ENCODE measurements around the gene NDST1. TPM values are rescaled to one million over a fixed set of nuclear protein-coding genes. Genes with fewer than 3 reads are reported as not detected.

NDST1 gene
- polyA plus RNA-seq, 1 experiment: 52.2 TPM

GRCh38 chr5:150561571-150562275 is 53.8 kb downstream of the NDST1 start:
- Histone ChIP-seq H3K27ac (ENCODE audit: low read depth, low read length) (no peak overlapping the region), H3K9me3 (ENCODE audit: control insufficient read depth, insufficient read depth, low read length) (peaks cover 4% of the 10 kb centered on the region; the same call in 1 of the 2 replicates), H3K27me3 (ENCODE audit: control insufficient read depth, insufficient read depth, low read length) (no peaks in the 10 kb centered on the region), H3K4me3 (ENCODE audit: low read depth, low read length) (no peak overlapping the region)
- TF ChIP-seq CTCF (IDR thresholded peaks at IDR 0.05; ENCODE audit: low read depth, low read length): no peak
- DNase-seq (ENCODE audit: low read depth, low spot score): no peak
- ChIA-PET POLR2A (interaction anchor here (1.2 kb wide), 1 partner anchor 18 kb away, joined by 3 read pairs; no protein-coding TSS in a partner anchor), CTCF (interaction anchor here (0.7 to 7.9 kb wide), 19 partner anchors 11 to 291 kb away, joined by 3 to 130 read pairs (median 4); partner anchors contain the start of genes RBM22 and SMIM3)

GRCh38 chr5:150562832-150563231 is 54.9 kb downstream of the NDST1 start:
- DNase-seq (ENCODE audit: low read depth, low spot score): no peak
- TF ChIP-seq CTCF (IDR thresholded peaks at IDR 0.05; ENCODE audit: low read depth, low read length): peak; percentile 58
- Histone ChIP-seq H3K27ac (ENCODE audit: low read depth, low read length) (no peak overlapping the region), H3K4me3 (ENCODE audit: low read depth, low read length) (no peak overlapping the region), H3K9me3 (ENCODE audit: control insufficient read depth, insufficient read depth, low read length) (peaks cover 4% of the 10 kb centered on the region; the same call in 1 of the 2 replicates), H3K27me3 (ENCODE audit: control insufficient read depth, insufficient read depth, low read length) (no peaks in the 10 kb centered on the region)
- CTCF ChIA-PET: interaction anchor here (0.7 to 7.9 kb wide), 3 partner anchors 56 to 103 kb away, joined by 3 to 130 read pairs (median 87); no protein-coding TSS in a partner anchor
- POLR2A ChIA-PET: interaction anchor here (0.6 kb wide), 1 partner anchor 98 kb away, joined by 3 read pairs; no protein-coding TSS in a partner anchor

GRCh38 chr5:150565868-150566267 is 57.9 kb downstream of the NDST1 start:
- no peak for TF ChIP-seq CTCF (IDR thresholded peaks at IDR 0.05; ENCODE audit: low read depth, low read length)
- CTCF ChIA-PET: interaction anchor here (1.1 kb wide), 1 partner anchor 90 kb away, joined by 4 read pairs; no protein-coding TSS in a partner anchor
- Histone ChIP-seq H3K27me3 (ENCODE audit: control insufficient read depth, insufficient read depth, low read length) (no peaks in the 10 kb centered on the region), H3K27ac (ENCODE audit: low read depth, low read length) (no peak overlapping the region), H3K4me3 (ENCODE audit: low read depth, low read length) (no peak overlapping the region), H3K9me3 (ENCODE audit: control insufficient read depth, insufficient read depth, low read length) (peaks cover 4% of the 10 kb centered on the region; the same call in 1 of the 2 replicates)
- DNase-seq (ENCODE audit: low read depth, low spot score): no peak
- POLR2A ChIA-PET: no interaction called here

- ChIA-PET POLR2A (no interaction called here), CTCF (interaction anchor here (0.9 kb wide), 1 partner anchor 22 kb away, joined by 3 read pairs; no protein-coding TSS in a partner anchor)
- TF ChIP-seq CTCF (IDR thresholded peaks at IDR 0.05; ENCODE audit: low read depth, low read length): no peak
- Histone ChIP-seq H3K27me3 (ENCODE audit: control insufficient read depth, insufficient read depth, low read length) (no peaks in the 10 kb centered on the region), H3K9me3 (ENCODE audit: control insufficient read depth, insufficient read depth, low read length) (peaks cover 4% of the 10 kb centered on the region; the same call in 1 of the 2 replicates), H3K4me3 (ENCODE audit: low read depth, low read length) (no peak overlapping the region), H3K27ac (ENCODE audit: low read depth, low read length) (peak overlapping the region; percentile 21)
- peak; percentile 50 for DNase-seq (ENCODE audit: low read depth, low spot score)
These were observed 59.2 kb downstream of the NDST1 start for GRCh38 chr5:150567031-150567717.
